Uterus (tissue), 4 donors: Measurements from ENCODE around the gene UBAP2L. TPM values are rescaled to one million over a fixed set of nuclear protein-coding genes. Genes with fewer than 3 reads are reported as not detected.

ENCODE experiments used
- DNase-seq, 2 donors: peaks; one replicate each; pipeline ENCODE4 v3.0.0-alpha.2; 2019 to 2020
- H3K27ac ChIP-seq, 2 donors: fragments of 200-600 bp; sonication (generic); 1 replicate in 1 of 2; 2 replicates in 1 of 2; pipeline ENCODE4 v1.5.1; 2016 to 2018
- H3K27me3 ChIP-seq, 2 donors: fragments of 200-600 bp; sonication (generic); one replicate each; pipeline ENCODE4 v1.5.1; 2018 to 2019; ENCODE audit warnings: control low read depth in 1 of 2
- H3K36me3 ChIP-seq, 2 donors: fragments of 200-600 bp; sonication (generic); one replicate each; pipeline ENCODE4 v1.5.1; 2019; ENCODE audit warnings: control low read depth in 1 of 2
- H3K4me1 ChIP-seq, 2 donors: fragments of 200-600 bp; sonication (generic); one replicate each; pipeline ENCODE4 v1.5.1; 2018 to 2019; ENCODE audit warnings: control low read depth in 1 of 2
- H3K4me3 ChIP-seq, 2 donors: fragments of 200-600 bp; sonication (generic); 1 replicate in 1 of 2; 2 replicates in 1 of 2; pipeline ENCODE4 v1.5.1; 2018 to 2019; ENCODE audit warnings: mild to moderate bottlenecking in 1 of 2
- H3K9me3 ChIP-seq, 2 donors: fragments of 200-600 bp; sonication (generic); one replicate each; pipeline ENCODE4 v1.5.1; 2019; ENCODE audit warnings: control low read depth in 1 of 2
- POLR2A ChIP-seq, 2 donors: fragments of 450-650 bp; IDR thresholded peaks; one replicate each; pipeline ENCODE4 v1.6.1; 2016; ENCODE audit warnings: antibody characterized with exemption in 2 of 2, mild to moderate bottlenecking in 1 of 2, moderate library complexity in 1 of 2
- intact Hi-C: fragments of 100-400 bp; cut with DNase I; formaldehyde crosslinking; loops from one replicate; pipeline ENCODE4 v1.15.1; 2023; ENCODE audit warnings: low total_unique reads
- total RNA-seq, 4 donors: library from RNA; depleted of rRNA in 3 of 4; stranded (reverse); fragments of >200 nt in 3 of 4; gene quantifications; one replicate each; pipeline versions ENCODE4 v1.1.0 to v1.2.4, GENCODE V29; 2014 to 2023
- TF ChIP-seq, protein P1 (sequence below), 4 experiments: fragments of 200-600 bp in 2 of 4; fragments of 450-650 bp in 2 of 4; sonication (generic) in 2 of 4; IDR thresholded peaks; one replicate each; pipeline ENCODE4 v1.5.1; 2016 to 2019; ENCODE audit warnings: antibody characterized with exemption in 4 of 4, mild to moderate bottlenecking in 2 of 4, moderate library complexity in 1 of 4
- donor health status: DM: yes; HTN: yes; CAD: no.

UBAP2L gene
- total RNA-seq, 4 donors from 2014 or later = 11.5 to 161 (median 52.0) TPM

DNA sequence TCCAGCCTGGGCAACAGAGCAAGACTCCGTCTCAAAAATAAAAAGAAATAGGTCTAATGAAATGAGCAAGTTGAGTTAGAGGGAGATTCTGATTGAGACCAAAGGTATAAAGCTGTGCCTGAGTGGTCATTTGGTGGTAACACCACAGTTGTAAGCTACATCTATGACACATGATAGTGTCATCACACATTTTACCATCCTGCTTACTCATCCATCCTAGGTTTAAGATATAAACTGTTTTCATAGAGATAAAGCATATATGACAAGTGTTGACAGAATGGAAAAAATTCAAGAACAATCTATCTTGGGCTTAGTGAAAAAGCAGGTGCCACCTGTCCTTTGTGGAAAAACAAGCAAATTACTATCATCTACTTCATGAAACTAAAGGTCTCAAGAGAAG is 7.5 kb upstream of the UBAP2L start:
- H3K36me3 ChIP-seq = no peaks in the 10 kb centered on the region
- no peaks in the 10 kb centered on the region for H3K27me3 ChIP-seq
- no peak overlapping the region for H3K27ac ChIP-seq
- TF ChIP-seq POLR2A (IDR thresholded peaks at IDR 0.05) = no peak
- TF ChIP-seq, protein P1, sequence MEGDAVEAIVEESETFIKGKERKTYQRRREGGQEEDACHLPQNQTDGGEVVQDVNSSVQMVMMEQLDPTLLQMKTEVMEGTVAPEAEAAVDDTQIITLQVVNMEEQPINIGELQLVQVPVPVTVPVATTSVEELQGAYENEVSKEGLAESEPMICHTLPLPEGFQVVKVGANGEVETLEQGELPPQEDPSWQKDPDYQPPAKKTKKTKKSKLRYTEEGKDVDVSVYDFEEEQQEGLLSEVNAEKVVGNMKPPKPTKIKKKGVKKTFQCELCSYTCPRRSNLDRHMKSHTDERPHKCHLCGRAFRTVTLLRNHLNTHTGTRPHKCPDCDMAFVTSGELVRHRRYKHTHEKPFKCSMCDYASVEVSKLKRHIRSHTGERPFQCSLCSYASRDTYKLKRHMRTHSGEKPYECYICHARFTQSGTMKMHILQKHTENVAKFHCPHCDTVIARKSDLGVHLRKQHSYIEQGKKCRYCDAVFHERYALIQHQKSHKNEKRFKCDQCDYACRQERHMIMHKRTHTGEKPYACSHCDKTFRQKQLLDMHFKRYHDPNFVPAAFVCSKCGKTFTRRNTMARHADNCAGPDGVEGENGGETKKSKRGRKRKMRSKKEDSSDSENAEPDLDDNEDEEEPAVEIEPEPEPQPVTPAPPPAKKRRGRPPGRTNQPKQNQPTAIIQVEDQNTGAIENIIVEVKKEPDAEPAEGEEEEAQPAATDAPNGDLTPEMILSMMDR (IDR thresholded peaks at IDR 0.05) = no peak
- peaks cover 0 to 4% of the 10 kb centered on the region in 2 donors for H3K4me1 ChIP-seq
- intact Hi-C loops = no loop called here
- DNase-seq = no peak
- no peak overlapping the region for H3K4me3 ChIP-seq
- H3K9me3 ChIP-seq = no peaks in the 10 kb centered on the region

DNA sequence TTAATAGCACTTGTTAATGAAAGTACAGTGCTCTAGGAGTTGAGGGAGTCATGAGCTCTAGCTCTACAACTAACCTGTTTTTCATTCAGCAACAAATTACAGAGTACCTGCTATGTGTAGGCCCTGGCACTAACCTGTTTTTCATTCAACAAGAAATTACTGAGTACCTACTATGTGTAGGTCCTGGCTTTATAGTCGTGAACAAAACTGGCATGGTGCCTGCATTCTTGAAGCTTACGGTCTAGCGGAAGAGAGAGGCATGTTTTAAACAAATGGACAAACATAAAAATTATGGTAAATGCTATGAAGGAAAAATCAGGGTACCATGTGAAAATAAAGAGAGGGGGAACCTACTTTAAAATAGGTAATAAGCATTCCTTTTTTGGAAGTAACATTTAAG is 2.2 kb upstream of the UBAP2L start:
- Histone ChIP-seq H3K27ac (peak overlapping the region in 1 of 2 donors; percentile 99), H3K27me3 (no peaks in the 10 kb centered on the region), H3K4me1 (peaks cover 8 to 19% of the 10 kb centered on the region in 2 donors), H3K4me3 (no peak overlapping the region), H3K36me3 (no peaks in the 10 kb centered on the region), H3K9me3 (no peaks in the 10 kb centered on the region)
- no peak for DNase-seq
- intact Hi-C loops = no loop called here
- no peak for TF ChIP-seq POLR2A (IDR thresholded peaks at IDR 0.05)
- TF ChIP-seq, protein P1 (IDR thresholded peaks at IDR 0.05) = no peak

DNA sequence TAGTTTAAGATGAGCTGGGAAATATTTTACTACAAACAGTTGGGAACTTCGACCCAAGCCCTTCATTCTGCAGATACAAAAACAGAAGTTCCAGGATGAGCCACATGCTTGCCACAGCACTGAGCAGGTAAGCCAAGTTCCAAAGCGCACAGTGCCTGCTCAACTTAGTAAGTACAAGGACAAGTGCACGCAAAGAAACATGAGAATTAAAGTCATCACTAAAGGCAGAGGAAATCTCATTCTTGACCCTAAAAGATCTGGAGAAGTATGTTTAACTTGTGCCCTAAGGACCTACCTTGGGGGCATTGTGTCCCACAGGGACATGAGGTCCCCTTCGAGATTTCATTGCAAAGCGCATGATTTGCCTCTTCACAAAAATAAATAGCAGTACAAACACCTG is 1.2 kb upstream of the UBAP2L start:
- TF ChIP-seq POLR2A (IDR thresholded peaks at IDR 0.05) = no peak
- TF ChIP-seq, protein P1 (IDR thresholded peaks at IDR 0.05) = no peak
- Histone ChIP-seq H3K4me3 (peak overlapping the region; percentile 74 to 84), H3K27me3 (no peaks in the 10 kb centered on the region), H3K9me3 (no peaks in the 10 kb centered on the region), H3K4me1 (peaks cover 8 to 19% of the 10 kb centered on the region in 2 donors), H3K27ac (peak overlapping the region; percentile 99), H3K36me3 (no peaks in the 10 kb centered on the region)
- DNase-seq = no peak
- intact Hi-C loops = no loop called here

DNA sequence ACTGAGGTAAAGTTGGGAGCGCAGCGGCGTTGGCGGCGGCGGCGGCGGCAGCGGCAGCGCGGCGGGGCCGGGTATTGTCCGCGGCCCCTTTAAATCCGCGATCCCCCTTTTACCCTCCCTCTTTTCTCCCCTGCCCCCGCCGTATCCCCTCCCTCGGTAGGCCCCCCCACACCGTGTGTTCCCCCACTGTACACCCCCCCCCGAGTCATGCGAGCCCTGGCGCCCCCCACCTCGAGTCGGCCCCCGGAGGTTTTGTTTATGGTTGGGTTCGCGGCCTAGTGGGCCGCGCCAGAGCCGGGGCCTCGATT is 169 bp downstream of the UBAP2L start:
- Histone ChIP-seq H3K4me1 (peaks cover 8 to 19% of the 10 kb centered on the region in 2 donors), H3K27me3 (no peaks in the 10 kb centered on the region), H3K36me3 (no peaks in the 10 kb centered on the region), H3K9me3 (no peaks in the 10 kb centered on the region), H3K27ac (peak overlapping the region; percentile 98 to 99), H3K4me3 (peak overlapping the region; percentile 84 to 94)
- intact Hi-C loops = loop anchor here (1.0 kb wide), 1 partner anchor 38 kb away; no protein-coding TSS in a partner anchor
- TF ChIP-seq, protein P1 (IDR thresholded peaks at IDR 0.05) = no peak
- TF ChIP-seq POLR2A (IDR thresholded peaks at IDR 0.05) = no peak
- no peak for DNase-seq

DNA sequence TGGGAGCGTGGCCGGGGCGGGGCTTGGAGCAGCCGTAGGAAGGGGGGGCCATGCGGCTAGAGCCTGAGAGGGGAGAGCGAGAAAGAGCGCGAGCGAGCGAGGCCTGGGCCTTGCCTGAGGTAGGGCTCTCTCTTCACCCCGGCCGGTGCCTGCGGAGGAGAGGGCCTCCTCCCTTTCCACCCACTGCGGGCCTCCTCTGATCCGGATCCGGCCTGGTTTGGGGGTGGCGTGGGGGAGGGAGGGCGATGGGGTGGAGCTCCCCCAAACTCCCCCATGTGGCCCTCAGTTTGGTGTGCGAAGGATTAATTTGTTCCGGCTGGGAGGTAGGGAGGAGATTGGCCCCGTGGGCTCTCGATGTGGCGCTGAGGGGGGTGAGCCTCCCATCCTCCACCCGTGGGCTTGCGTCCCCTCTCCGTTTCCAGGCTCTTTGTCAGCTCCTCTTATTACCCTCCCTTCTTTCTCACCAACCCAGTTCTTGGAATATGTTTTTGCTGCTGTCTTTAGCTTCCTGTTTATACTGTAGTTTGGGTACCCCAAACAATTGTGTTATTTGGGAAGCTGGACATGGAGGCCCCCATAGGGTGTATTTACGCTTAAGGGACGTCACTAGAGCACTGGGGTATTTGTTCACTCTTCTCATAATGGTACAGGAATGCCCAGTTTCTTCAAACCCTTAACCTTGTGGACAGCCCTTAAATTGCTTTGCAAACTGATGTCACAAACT is 685 bp downstream of the UBAP2L start:
- DNase-seq = peak in 1 of 2 donors; percentile 64
- H3K27ac ChIP-seq = peak overlapping the region; percentile 98 to 99
- peaks cover 8 to 19% of the 10 kb centered on the region in 2 donors for H3K4me1 ChIP-seq
- no peak for TF ChIP-seq POLR2A (IDR thresholded peaks at IDR 0.05)
- TF ChIP-seq, protein P1 (IDR thresholded peaks at IDR 0.05) = no peak
- H3K27me3 ChIP-seq = no peaks in the 10 kb centered on the region
- intact Hi-C loops = no loop called here
- peak overlapping the region; percentile 84 to 94 for H3K4me3 ChIP-seq
- H3K36me3 ChIP-seq = no peaks in the 10 kb centered on the region
- no peaks in the 10 kb centered on the region for H3K9me3 ChIP-seq
